ENCODE data around the gene TIMP2.

DNA sequence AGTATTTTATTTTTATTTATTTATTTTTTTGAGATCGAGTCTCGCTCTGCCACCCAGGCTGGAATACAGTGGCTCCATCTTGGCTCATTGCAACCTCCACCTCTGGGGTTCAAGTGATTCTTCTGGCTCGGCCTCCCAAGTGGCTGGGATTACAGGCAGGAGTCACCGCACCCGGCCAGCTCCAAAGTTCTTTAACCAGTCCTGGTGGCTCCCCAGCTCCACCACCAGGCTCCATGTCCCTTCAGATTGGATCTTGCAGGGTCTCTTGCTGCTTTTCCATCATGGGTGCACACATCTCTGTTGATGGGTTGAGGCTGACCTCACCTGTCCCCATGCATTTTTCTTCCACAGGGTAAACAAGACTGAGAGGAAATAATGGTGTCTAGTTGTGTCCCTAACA lies 76.2 kb downstream of the TIMP2 start:
- TF ChIP-seq, protein P1, sequence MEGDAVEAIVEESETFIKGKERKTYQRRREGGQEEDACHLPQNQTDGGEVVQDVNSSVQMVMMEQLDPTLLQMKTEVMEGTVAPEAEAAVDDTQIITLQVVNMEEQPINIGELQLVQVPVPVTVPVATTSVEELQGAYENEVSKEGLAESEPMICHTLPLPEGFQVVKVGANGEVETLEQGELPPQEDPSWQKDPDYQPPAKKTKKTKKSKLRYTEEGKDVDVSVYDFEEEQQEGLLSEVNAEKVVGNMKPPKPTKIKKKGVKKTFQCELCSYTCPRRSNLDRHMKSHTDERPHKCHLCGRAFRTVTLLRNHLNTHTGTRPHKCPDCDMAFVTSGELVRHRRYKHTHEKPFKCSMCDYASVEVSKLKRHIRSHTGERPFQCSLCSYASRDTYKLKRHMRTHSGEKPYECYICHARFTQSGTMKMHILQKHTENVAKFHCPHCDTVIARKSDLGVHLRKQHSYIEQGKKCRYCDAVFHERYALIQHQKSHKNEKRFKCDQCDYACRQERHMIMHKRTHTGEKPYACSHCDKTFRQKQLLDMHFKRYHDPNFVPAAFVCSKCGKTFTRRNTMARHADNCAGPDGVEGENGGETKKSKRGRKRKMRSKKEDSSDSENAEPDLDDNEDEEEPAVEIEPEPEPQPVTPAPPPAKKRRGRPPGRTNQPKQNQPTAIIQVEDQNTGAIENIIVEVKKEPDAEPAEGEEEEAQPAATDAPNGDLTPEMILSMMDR (IDR thresholded peaks at IDR 0.05; ENCODE audit: low read depth, low read length, missing input control): no peak
- TF ChIP-seq RXRA (IDR thresholded peaks at IDR 0.05) (no peak), NR2F2 (IDR thresholded peaks at IDR 0.05) (no peak), FOXA1 (IDR thresholded peaks at IDR 0.05) (no peak), TAF1 (conservative IDR thresholded peaks at IDR 0.05) (no peak), YY1 (IDR thresholded peaks at IDR 0.05) (no peak), RAD21 (IDR thresholded peaks at IDR 0.05) (no peak), SP1 (IDR thresholded peaks at IDR 0.05) (no peak), EGR1 (IDR thresholded peaks at IDR 0.05; ENCODE audit: low read depth in 2 of 2) (no peak)
- TF ChIP-seq, protein P2, sequence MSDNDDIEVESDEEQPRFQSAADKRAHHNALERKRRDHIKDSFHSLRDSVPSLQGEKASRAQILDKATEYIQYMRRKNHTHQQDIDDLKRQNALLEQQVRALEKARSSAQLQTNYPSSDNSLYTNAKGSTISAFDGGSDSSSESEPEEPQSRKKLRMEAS (IDR thresholded peaks at IDR 0.05): no peak
